Natural killer cell (primary cell): Measurements from ENCODE around the gene AFAP1L2. TPM values are rescaled to one million over a fixed set of nuclear protein-coding genes. Genes with fewer than 3 reads are reported as not detected.

Source experiments
- ATAC-seq, 3 donors: fragments of 150-1000 bp in 2 of 3; fragments of 200-7000 bp in 1 of 3; cut with Tn5 transposase; 1 replicate in 1 of 3; 2 replicates in 2 of 3; pipeline ENCODE4 v1.10.0; 2021; ENCODE audit warnings: mild to moderate bottlenecking in 2 of 3, moderate library complexity in 2 of 3
- DNase-seq, 2 donors: peaks; one replicate each; pipeline versions ENCODE4 v3.0.0 to v3.0.0-alpha.2; 2013 to 2021; ENCODE audit warnings: mixed read lengths in 1 of 2
- H3K27ac ChIP-seq: one replicate; pipeline ENCODE4 v1.5.1; 2013; ENCODE audit warnings: mild to moderate bottlenecking, low read length
- H3K27me3 ChIP-seq: one replicate; pipeline ENCODE4 v1.6.1; 2013; ENCODE audit warnings: low read length; ENCODE audit not compliant: control insufficient read depth, insufficient read depth
- H3K36me3 ChIP-seq: one replicate; pipeline ENCODE4 v1.6.1; 2013; ENCODE audit warnings: low read length; ENCODE audit not compliant: control insufficient read depth, insufficient read depth
- H3K4me1 ChIP-seq: one replicate; pipeline ENCODE4 v1.6.1; 2013; ENCODE audit warnings: low read length; ENCODE audit not compliant: control insufficient read depth, insufficient read depth
- H3K4me3 ChIP-seq: one replicate; pipeline ENCODE4 v1.5.1; 2013; ENCODE audit warnings: low read length
- H3K9me3 ChIP-seq: one replicate; pipeline ENCODE4 v1.6.1; 2013; ENCODE audit warnings: low read length; ENCODE audit not compliant: control insufficient read depth, insufficient read depth
- H3K27ac Mint-ChIP-seq, 2 donors: one replicate each; pipeline ENCODE4 v1.8.0; 2022; ENCODE audit warnings: mild to moderate bottlenecking in 2 of 2, mixed read lengths in 2 of 2, moderate library complexity in 1 of 2
- H3K27me3 Mint-ChIP-seq, 2 donors: one replicate each; pipeline ENCODE4 v1.8.0; 2022; ENCODE audit warnings: low read depth in 2 of 2, mixed read lengths in 2 of 2
- H3K36me3 Mint-ChIP-seq: one replicate; pipeline ENCODE4 v1.8.0; 2022; ENCODE audit warnings: mixed read lengths
- H3K4me1 Mint-ChIP-seq, 2 donors: one replicate each; pipeline ENCODE4 v1.8.0; 2022; ENCODE audit warnings: mixed read lengths in 2 of 2
- H3K4me3 Mint-ChIP-seq: one replicate; pipeline ENCODE4 v1.8.0; 2022; ENCODE audit warnings: mild to moderate bottlenecking, moderate library complexity, mixed read lengths
- H3K9me3 Mint-ChIP-seq, 2 donors: one replicate each; pipeline ENCODE4 v1.8.0; 2022; ENCODE audit warnings: mixed read lengths in 2 of 2
- WGBS: methylation state at CpG from one replicate; pipeline ENCODE4 v1.1.7; 2013; ENCODE audit warnings: missing lambda C conversion rate; ENCODE audit not compliant: insufficient coverage; 5-methylcytosine and 5-hydroxymethylcytosine counted together
- intact Hi-C: fragments of 100-400 bp; cut with micrococcal nuclease; formaldehyde crosslinking; loops from one replicate; pipeline ENCODE4 v1.14.2; 2022
- total RNA-seq, 4 donors: library from RNA; stranded (reverse); fragments of 120-200 nt in 1 of 4; gene quantifications; one replicate each; pipeline versions ENCODE4 v1.2.3 to v1.2.4, GENCODE V29; 2013 to 2022
- TF ChIP-seq, protein P1 (sequence below): fragments of 200-600 bp; IDR thresholded peaks from one replicate; pipeline ENCODE4 v1.8.0; 2022; ENCODE audit warnings: antibody characterized with exemption

AFAP1L2 gene
- total RNA-seq, 3 donors from 2014 or later (not counting 1 experiment from before 2014, with no cell fraction given), result 0.66 to 2.8 (median 1.3) TPM

- no peaks in the 10 kb centered on the region for H3K36me3 Mint-ChIP-seq
Measured at GRCh38 chr10:114304571-114305421, 99.5 kb downstream of the AFAP1L2 start.

GRCh38 chr10:114304017-114304570 lies 100.2 kb downstream of the AFAP1L2 start:
- H3K27me3 ChIP-seq, result no peaks in the 10 kb centered on the region
- 2% methylated on average over 14 of the region's 14 CpGs for WGBS
- H3K27ac ChIP-seq, result no peak overlapping the region
- no peaks in the 10 kb centered on the region for H3K27me3 Mint-ChIP-seq
- ATAC-seq, result peak; percentile 68 to 78 (median 77)
- TF ChIP-seq, protein P1, sequence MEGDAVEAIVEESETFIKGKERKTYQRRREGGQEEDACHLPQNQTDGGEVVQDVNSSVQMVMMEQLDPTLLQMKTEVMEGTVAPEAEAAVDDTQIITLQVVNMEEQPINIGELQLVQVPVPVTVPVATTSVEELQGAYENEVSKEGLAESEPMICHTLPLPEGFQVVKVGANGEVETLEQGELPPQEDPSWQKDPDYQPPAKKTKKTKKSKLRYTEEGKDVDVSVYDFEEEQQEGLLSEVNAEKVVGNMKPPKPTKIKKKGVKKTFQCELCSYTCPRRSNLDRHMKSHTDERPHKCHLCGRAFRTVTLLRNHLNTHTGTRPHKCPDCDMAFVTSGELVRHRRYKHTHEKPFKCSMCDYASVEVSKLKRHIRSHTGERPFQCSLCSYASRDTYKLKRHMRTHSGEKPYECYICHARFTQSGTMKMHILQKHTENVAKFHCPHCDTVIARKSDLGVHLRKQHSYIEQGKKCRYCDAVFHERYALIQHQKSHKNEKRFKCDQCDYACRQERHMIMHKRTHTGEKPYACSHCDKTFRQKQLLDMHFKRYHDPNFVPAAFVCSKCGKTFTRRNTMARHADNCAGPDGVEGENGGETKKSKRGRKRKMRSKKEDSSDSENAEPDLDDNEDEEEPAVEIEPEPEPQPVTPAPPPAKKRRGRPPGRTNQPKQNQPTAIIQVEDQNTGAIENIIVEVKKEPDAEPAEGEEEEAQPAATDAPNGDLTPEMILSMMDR, result peak; percentile 75
- H3K4me3 Mint-ChIP-seq, result peak overlapping the region; percentile 90
- no peaks in the 10 kb centered on the region for H3K9me3 ChIP-seq
- H3K27ac Mint-ChIP-seq, result peak overlapping the region; percentile 54 to 63
- no peaks in the 10 kb centered on the region for H3K36me3 Mint-ChIP-seq
- intact Hi-C loops, result loop anchor here (1.0 to 10.0 kb wide), 3 partner anchors 151 to 831 kb away; no protein-coding TSS in a partner anchor
- peak overlapping the region; percentile 49 for H3K4me3 ChIP-seq
- H3K4me1 ChIP-seq, result peaks cover 18% of the 10 kb centered on the region
- no peaks in the 10 kb centered on the region for H3K36me3 ChIP-seq
- peak; percentile 53 to 80 for DNase-seq
- peaks cover 11 to 13% of the 10 kb centered on the region in 2 donors for H3K4me1 Mint-ChIP-seq
- H3K9me3 Mint-ChIP-seq, result no peaks in the 10 kb centered on the region

More at GRCh38 chr10:114304571-114305421, 99.5 kb downstream of the AFAP1L2 start:
- Histone ChIP-seq H3K4me3 (peak overlapping the region; percentile 49), H3K9me3 (no peaks in the 10 kb centered on the region), H3K36me3 (no peaks in the 10 kb centered on the region), H3K27ac (no peak overlapping the region), H3K4me1 (peaks cover 18% of the 10 kb centered on the region), H3K27me3 (no peaks in the 10 kb centered on the region)
- TF ChIP-seq, protein P1, result peak; percentile 17
- WGBS, result 12% methylated on average over 41 of the region's 41 CpGs
- Mint-ChIP-seq H3K27me3 (no peaks in the 10 kb centered on the region), H3K4me3 (peak overlapping the region; percentile 90), H3K4me1 (peaks cover 11 to 13% of the 10 kb centered on the region in 2 donors), H3K9me3 (no peaks in the 10 kb centered on the region), H3K27ac (peak overlapping the region; percentile 54 to 63)
- DNase-seq (peak; percentile 33 to 81), ATAC-seq (peak; percentile 73)
- intact Hi-C loops, result loop anchor here (1.0 to 10.0 kb wide), 3 partner anchors 150 to 830 kb away; no protein-coding TSS in a partner anchor

DNA sequence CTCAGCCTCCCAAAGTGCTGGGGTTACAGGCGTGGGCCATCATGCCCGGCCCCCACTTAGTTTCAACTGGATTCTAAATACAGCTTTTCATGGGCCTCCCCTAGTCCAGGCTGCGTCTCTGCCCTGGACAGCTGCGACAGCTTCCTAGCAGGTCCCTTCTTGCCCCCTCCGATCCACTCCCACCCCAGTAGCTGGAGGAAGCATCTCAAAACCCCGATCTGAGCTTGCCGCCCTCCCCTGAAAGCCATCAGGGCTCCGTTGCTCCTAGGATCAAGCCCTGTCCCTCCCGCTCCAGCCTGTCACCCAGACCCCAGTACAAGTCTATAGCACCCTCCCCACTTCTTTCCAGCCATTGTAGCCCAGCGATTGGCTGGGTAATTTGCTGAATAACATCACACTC lies 100.7 kb downstream of the AFAP1L2 start:
- Histone ChIP-seq H3K9me3 (no peaks in the 10 kb centered on the region), H3K4me1 (peaks cover 18% of the 10 kb centered on the region), H3K27ac (no peak overlapping the region), H3K4me3 (no peak overlapping the region), H3K36me3 (no peaks in the 10 kb centered on the region), H3K27me3 (no peaks in the 10 kb centered on the region)
- no peak for DNase-seq
- peaks cover 11 to 13% of the 10 kb centered on the region in 2 donors for H3K4me1 Mint-ChIP-seq
- peak overlapping the region in 1 of 2 donors; percentile 63 for H3K27ac Mint-ChIP-seq
- H3K27me3 Mint-ChIP-seq, result no peaks in the 10 kb centered on the region
- TF ChIP-seq, protein P1, result no peak
- H3K9me3 Mint-ChIP-seq, result no peaks in the 10 kb centered on the region
- intact Hi-C loops, result loop anchor here (10.0 kb wide), 2 partner anchors 151 to 831 kb away; no protein-coding TSS in a partner anchor
- H3K36me3 Mint-ChIP-seq, result no peaks in the 10 kb centered on the region
- peak in 1 of 3 donors; percentile 2 for ATAC-seq
- WGBS, result 75% methylated on average over 10 of the region's 10 CpGs
- H3K4me3 Mint-ChIP-seq, result peak overlapping the region; percentile 90
